Amniotic epithelial cell (primary cell): ENCODE data around the gene STRN.
"Not testable (repeated sequence)": the region's sequence is repeated elsewhere in the genome, so short reads cannot be mapped to it uniquely, and the experiment has no call there.

Experiments used
- DNase-seq: peaks from one replicate; pipeline ENCODE4 v3.0.0-alpha.2; 2010; ENCODE audit warnings: low read depth

Gene STRN

GRCh38 chr2:36906277-36906676 lies 60.1 kb downstream of the STRN start:
- no peak for DNase-seq

DNA sequence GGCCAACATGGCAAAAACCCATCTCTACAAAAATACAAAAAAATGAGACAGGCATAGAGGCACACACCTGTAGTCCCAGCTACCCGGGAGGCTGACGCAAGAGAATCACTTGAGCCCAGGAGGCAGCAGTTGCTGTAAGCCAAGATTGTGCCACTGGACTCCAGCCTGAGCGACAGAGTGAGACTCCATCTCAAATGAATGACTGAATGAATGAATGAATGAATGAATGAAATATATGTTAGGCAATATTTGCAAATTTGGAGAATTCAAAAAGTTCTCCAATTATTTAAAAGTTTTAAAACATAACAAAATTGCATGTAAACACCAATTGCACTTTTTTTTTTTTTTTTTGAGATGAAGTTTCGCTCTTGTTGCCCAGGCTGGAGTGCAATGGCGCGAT lies 61.7 kb downstream of the STRN start:
- DNase-seq: no peak

DNA sequence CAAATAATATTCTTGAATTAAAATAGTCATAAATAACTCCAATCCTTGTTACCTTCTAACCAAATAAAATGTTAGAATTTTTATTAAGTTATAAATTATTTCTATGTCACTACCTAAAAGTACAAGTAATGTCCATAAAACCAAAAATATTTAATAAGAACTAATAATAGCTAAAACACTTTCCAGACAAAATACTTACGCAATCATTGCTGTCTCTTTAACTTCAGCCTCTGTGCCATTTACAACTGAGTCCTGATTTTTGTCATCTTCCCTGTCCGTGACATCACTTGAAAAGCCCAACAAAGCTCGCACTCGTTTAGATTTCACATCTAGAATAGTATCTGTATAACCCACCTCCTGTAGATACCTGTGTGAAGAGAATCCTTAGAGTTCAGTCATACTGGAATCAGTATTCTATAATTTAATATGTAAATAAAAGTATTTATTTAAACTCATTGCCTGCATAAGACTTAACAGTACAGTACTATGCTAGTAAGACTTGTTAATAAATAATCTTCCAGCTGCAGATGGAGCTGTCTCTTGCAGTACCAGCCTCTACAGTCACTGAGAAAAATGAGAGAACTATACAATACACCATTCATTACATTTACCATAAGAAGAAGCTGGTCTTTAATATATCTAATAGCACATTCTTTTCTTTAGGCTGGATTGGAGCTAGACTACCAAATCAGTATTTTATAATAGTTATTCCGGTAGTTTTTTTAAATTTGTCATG lies 63.8 kb downstream of the STRN start:
- no peak for DNase-seq

GRCh38 chr2:36892805-36893204 lies 73.5 kb downstream of the STRN start:
- no peak for DNase-seq

- peak; percentile 94 for DNase-seq
Measured at GRCh38 chr2:36889795-36890194, 76.5 kb downstream of the STRN start.

DNA sequence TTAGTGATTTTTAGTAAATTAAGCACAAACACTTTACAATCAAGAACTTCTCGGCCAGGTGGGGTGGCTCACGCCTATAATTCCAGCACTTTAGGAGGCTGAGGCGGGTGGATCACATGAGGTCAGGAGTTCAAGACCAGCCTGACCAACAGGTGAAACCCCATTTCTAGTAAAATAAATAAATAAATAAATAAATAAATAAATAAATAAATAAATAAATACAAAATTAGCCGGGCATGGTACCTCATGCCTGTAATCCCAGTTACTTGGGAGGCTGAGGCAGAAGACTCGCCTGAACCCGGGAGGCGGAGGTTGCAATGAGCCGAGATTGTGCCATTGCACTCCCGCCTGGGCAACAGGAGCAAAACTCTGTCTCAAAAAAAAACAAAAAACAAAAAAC lies 79.2 kb downstream of the STRN start:
- DNase-seq: not testable (repeated sequence)

DNA sequence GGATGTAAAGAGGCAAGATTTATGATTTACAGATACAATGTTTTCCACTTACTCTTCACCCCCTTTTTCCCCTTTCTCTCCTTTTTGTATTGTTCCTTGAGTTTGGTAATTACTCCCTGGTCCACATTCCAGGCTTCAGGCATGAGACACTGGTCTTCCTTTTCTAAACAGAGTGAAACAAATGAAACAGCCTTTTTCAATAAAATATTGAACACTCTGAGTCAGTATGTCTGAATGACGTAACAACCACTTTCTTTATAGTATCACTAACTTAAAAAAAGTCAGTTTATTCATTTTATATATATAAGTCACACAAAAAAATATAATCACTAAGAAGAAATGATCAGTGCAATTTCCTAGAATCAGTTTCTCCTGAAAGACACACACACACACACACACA lies 79.7 kb downstream of the STRN start:
- DNase-seq: no peak

DNA sequence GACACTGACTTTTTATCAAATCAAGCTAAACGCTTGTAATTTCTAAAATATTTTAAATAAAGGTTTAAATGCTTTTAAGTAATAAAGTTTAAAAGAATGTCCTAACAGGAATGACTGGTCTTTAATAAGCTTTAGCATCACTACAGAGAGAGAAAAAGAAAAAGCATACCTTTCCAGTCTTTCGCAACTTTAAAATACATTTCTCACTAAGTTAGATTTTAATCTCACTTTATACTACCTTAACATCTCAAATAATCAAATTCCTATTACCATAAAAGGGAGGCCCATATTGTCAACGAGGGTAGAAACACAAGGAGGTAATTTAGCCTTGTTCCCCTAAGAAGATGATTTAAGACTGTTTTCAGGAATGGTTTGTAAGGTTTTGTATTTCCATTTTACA lies 80.7 kb downstream of the STRN start:
- DNase-seq: no peak

- no peak for DNase-seq
Measured at GRCh38 chr2:36882532-36882931, 83.8 kb downstream of the STRN start.

DNA sequence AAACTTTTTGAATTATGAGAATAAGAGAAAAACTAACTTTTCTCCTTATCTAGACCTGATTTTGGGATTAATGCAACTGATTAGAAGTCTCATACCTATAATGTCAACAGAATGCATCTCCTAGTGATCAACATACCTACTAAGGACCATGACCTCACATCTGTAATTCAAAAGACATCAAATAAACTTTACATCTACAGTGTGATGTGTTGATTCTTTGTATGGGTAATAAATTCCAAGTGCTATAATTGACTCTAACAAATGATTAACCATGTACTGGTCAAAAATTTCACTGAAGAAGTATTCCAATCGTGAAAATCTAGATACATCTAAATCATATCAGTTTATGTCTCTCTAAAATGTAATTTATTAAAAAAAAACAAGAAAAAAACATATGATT lies 84.5 kb downstream of the STRN start:
- no peak for DNase-seq

DNA sequence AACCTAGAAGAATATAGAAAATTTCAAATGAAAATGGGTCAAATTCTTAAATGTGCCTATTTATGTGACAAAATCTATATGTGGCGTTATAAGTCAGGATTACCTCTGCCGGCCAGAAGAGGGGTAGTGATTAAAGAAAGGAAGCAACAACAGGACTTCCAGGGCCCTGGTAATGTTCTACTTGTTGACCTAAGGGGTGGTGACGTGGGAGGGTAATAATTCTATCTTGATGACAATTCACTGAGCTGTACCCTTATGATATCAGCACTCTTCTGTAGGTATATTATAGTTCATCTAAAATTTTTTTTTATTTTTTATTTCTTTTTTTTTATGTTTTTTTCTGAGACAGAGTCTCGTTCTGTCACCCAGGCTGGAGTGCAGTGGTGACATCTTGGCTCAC lies 87.9 kb downstream of the STRN start:
- DNase-seq: no peak

- peak; percentile 7 for DNase-seq
Measured at GRCh38 chr2:36871068-36871707, 95.1 kb downstream of the STRN start.

- no peak for DNase-seq
Measured at GRCh38 chr2:36869606-36870005, 96.7 kb downstream of the STRN start.

DNA sequence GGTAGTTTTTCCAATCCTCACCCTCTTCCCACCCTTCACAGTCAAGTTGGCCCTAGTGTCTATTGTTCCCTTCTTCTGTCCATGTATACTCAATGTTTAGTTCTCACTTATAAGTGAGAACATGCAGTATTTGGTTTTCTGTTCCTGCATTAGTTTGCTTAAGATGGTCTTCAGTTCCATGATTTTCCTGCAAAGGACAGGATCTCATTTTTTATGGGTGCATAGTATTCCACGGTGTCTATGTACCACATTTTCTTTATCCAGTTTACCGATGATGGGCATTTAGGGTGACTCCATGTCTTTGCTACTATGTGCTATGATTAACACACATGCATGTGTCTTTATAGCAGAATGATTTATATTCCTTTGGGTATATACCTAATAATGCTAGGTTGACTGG lies 104.4 kb downstream of the STRN start:
- DNase-seq: no peak

DNA sequence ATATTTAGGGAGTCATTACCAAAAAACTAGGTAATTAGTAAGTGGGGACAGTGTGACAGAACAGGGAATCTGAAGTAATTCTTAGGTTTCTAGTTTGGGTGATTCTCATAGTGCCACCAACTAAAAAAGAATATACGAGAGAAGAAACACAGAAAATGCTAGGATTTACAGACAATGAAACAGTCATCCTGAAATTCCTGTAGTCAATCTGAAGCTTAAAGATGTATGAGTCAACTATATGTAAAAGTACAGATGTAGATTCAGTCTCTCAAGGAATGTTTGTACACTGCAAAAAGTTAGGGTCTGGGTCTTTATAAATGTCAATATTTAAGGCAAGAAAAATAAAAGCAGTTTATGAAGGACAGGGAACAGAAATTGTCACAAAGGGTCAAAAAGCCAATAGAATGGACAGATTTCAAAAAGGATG lies 107.0 kb downstream of the STRN start:
- peak; percentile 1 for DNase-seq

DNA sequence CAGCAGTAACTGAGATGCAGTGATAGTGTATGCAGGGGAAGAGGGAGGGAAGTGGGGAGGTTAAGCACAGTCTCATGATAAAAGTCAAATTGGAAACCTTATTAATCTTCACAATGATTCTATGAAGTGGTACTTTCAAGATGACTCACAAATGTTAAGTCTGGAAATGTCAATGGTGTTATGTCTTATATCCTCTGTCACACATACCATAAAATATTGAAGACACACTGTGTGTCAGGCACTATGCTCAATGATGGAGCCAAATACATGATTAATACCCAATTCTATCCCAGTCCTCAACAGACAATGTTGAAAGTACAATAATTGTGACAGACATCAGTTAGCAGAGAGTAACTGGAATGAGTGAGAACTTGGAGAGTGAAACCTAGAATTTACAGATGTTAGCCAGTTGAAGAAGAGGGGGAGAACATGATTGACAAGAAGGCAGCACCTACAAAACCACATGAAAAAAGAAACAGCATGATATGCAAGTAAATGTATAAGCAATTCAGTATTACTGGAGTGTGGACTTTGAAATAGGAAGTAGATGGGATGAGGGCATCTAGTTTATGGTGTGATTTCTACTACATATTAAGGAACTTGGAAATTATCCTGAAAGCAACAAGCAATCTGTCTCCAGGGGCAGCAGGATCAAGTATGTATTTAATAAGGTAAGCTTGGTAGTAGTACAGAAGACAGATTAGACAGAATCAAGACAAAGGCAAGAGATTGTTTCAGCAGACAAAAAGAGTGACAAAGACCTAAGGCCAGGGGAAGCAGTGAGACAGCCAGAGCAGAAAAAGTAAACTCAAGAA lies 107.6 kb downstream of the STRN start:
- DNase-seq: no peak

GRCh38 chr2:36857713-36858112 lies 108.6 kb downstream of the STRN start:
- no peak for DNase-seq

GRCh38 chr2:36855429-36855828 lies 110.9 kb downstream of the STRN start:
- no peak for DNase-seq

DNA sequence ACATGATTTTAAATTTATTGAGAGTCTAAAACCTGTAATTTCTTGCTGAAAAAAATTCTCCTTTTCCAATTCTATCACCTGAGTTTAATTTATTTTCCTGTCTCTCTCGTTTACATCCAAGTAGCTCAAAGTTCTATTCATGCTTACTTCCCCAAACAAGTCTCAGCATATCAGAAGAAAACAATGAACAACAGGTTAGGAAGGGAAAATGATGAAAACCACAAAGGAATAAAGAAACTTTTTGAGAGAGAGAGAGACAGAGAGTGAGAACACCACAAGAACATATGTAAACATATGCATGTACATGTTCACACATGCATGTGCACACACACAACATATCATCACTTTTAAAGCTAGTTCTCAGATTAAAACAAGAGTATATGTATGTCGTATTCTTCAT lies 112.1 kb downstream of the STRN start:
- no peak for DNase-seq

- no peak for DNase-seq
Measured at GRCh38 chr2:36849265-36849664, 117.1 kb downstream of the STRN start.

DNA sequence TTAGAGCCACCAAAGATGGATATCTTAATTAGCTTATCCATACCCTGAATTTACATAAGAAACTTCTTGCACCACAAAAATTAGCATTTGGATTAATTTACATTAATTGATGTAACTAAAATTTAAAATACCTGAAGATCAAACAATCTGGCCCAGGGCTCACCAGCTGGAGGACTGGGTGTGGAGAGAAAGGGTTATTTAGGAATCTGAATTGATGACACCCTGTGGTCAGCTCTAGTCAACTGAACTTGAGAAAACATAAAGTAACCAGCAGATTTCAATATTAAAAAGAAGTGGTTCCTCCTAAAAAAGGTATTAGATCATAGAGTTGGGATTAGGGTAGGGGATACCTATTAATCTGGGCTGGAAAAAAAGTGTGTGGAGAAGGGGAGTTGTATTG lies 122.5 kb downstream of the STRN start:
- DNase-seq: no peak

DNA sequence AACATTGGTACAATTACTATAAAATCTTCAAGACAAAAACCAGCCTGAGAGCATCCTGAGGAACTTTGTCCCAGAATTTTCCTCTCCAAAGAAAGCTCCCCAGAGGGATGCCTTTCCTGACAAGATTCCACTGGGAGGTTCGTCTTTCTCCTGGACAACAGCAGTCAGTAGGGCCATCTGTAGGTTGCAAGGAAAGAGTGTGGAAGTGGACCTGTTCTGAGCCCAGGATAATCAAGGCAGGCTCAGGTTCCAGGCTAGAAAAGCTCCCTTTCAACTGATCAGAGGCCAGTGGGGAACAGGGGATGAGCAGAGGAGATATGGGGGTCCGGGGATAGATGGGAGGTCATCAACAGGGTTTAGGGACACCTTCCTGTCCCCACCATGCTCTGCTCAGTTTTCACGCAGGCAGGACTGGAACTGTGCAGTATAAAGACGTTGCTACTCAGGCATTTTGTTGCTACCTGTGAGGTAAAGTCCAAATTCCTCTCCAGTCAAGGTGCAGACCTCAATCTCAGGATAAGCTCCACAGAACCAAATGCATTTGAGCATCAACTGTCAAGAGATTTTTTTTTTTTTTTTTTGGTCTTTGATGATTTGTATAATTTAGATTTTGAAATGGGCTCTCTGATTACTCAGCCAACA lies 126.2 kb downstream of the STRN start:
- no peak for DNase-seq
